Muscle of back (tissue), 11 donors: ENCODE results near the gene KRT14. TPM values are rescaled to one million over a fixed set of nuclear protein-coding genes. Genes with fewer than 3 reads are reported as not detected.
A peak's percentile ranks its signal among the peaks of the same experiment; 100 is the strongest.
"Not testable (repeated sequence)": the region's sequence is repeated elsewhere in the genome, so short reads cannot be mapped to it uniquely, and the experiment has no call there.

ENCODE experiments used
- DNase-seq, 3 donors: peaks; one replicate each; pipeline versions ENCODE4 v3.0.0 to v3.0.0-alpha.2; 2013
- polyA plus RNA-seq, 10 donors: library from polyadenylated mRNA; unstranded; fragments of 120-200 nt; gene quantifications; one replicate each; pipeline ENCODE4 v1.2.1, GENCODE V29; 2013; ENCODE audit not compliant: insufficient read length in 10 of 10

KRT14 gene
- polyA plus RNA-seq, 10 donors: 0.26 to 72.1 (median 0.46) TPM; not detected in 3

- DNase-seq: peak in 2 of 3 donors; percentile 37 to 94
Measured at GRCh38 chr17:41547921-41548843, 38.5 kb downstream of the KRT14 start.

GRCh38 chr17:41547378-41547841 is 39.3 kb downstream of the KRT14 start:
- peak in 1 of 3 donors; percentile 16 for DNase-seq

DNA sequence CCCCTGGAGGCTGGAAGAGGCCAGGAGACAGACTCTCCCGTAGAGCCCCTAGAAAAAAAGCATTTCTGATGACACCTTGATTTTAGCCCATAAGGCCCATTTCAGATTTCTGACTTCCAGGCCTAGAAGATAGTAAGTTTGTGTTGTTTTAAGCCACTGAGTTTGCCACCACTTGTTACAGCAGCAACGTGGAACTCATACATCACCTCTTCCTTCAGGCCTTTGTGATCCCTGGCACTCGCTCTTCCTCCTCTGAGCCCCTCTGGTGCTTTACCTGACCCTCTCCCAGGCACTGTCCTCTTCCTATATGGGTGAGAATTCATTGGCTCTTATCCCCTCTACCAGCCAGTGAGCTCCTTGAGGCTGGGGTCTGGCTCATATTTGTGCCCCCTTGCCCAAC is 39.9 kb downstream of the KRT14 start:
- no peak for DNase-seq

DNA sequence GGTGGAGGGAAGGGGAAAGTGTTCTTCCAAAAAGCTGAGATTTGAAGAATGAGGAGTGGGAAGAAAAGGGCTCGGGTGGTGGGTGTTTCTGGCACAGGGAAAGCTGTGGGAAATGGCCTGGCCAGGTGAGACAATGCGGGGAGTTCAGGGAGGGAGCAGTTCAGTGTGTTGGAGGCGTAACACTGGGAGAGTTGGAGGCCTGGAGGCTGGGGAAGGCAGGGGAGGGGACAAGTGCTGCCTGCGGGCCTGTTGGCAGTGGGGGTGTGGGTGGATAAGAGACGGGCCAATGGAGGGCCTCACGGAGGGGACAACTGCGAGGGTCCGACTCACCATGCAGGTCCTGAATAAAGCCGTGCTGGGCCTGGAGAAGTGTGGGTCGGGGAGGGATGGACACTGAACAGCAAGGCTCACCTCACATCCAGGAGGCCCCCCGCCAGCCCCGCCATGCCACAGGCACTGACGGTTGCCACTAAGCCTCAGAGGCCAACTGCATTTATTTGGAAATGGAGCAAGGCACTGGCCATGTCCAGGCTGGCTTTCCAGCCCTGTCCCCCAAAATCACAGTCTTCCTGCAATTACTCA is 40.8 kb downstream of the KRT14 start:
- DNase-seq: no peak

- no peak for DNase-seq
Measured at GRCh38 chr17:41544935-41545334, 41.8 kb downstream of the KRT14 start.

GRCh38 chr17:41544491-41544892 is 42.2 kb downstream of the KRT14 start:
- DNase-seq: no peak

GRCh38 chr17:41542786-41543185 is 43.9 kb downstream of the KRT14 start:
- DNase-seq: not testable (repeated sequence)

DNA sequence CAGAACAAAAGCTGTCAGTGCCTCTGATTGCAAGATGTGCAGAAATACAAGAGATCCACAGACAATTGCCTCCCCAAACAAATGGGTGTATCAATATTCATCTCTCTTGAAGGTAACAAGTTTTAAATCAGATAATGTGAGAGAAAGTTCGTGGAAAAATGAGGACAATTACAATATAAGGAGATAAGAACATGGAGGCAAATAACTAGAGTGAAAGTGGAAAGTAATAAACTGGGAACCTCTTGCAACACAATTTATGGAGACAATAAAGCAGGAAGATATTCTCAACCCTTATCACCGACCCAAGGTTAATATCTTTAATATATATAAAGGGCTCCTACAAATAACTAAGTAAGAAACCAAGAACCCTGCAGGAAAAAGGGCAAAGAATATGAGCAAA is 44.3 kb downstream of the KRT14 start:
- no peak for DNase-seq

DNA sequence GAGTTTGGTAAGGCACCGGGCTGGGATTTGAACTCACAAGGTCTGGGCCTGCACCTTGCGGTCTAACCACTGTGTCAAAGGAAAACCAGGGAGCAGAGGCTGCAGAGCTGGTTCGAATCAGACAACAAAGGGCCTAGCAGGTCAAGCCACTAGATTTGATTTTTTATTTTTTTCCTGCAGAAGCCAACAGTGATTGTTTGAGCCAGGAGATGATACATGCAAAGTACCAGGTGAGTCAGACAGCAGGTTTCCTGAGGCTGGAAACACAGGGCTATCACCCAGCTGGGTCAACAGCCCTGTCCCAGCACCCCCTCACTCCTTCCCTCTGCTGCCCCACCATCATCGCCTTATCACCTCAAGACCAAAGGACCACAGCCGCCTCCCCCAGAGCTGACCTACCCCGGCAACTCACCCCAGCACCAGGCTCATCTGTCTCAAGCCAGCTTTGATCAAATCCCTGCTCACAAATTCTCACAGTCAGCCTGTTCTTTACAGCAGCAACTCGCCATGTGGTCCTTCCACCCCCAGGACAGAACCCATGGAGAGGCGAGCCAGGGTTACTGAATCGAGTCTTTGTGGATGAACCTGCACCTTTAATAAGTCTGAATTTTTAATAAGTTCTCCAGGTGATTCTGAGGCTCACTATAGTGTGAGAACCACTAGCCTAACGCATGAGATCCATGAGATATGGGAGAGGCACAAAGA is 45.6 kb downstream of the KRT14 start:
- no peak for DNase-seq

DNA sequence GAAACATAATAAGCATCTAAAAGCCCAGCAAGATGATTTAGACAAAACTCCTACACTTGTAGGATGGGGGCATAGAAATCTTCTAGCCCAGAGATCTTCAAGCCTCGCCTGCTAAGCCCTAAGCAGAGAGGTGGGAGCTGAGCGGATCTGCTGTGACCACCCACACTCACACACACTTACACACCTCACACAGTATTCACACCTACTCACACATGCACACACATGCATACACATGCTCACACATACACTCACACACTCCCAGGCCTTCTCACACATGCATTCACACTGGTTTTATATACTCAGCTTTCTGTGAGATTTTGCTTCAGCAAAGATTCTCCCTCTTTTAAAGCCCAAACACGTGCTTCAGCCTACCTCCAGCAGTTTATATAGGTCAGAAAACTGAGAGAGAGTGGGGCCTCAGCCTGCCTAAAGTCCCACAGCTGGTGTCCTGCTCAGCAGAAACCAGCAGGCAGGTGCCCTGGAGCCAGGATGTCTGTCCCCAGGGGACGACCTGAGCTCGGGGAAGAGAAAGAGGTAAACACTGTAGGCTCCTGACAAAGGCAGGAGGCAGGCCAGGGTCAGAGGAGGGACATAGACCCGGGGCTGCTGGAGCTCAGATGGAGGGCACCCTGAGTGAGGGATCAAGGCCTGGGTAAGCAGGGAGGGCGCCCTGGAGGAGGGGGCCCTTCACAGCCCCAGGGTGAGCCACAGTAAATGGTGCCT is 46.6 kb downstream of the KRT14 start:
- DNase-seq: no peak

DNA sequence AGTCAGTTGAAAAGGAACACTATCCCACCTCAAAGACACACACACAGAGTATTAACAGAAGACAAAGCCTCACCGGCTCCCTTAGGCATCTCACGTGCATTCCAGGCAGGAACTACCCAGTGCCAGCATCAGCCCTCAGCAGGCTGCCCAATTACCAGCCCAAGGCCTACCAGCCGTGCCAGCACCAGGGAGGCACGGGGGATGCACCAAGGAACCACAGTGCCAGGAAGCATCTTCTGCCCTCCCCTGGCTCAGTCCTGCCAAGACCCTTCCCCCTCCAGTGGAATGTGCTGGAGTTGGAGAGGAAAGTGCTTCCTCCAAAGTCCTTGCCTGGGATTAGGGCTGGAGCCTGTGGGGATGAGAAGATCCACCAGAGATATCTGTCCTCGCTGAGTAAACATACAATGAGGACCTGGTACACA is 47.6 kb downstream of the KRT14 start:
- no peak for DNase-seq

GRCh38 chr17:41538565-41538991 is 48.1 kb downstream of the KRT14 start:
- peak in 1 of 3 donors; percentile 35 for DNase-seq

DNA sequence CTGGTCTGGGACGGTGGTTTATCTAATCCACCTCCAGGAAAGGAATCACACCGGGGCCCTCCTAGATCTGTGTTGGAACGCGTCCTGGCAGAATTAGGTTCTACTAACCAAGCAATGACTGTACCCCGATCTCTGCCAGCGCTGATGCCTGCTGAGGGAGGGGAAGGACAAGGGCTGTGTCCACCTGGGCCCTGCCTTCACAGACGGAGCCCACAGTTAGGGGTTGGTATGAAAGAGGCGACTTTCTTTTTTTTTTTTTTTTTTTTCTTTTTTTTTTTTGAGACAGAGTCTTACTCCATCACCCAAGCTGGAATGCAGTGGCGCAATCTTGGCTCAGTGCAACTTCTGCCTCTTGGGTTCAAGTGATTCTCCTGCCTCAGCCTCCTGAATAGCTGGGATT is 48.7 kb downstream of the KRT14 start:
- DNase-seq: no peak

- DNase-seq: no peak
Measured at GRCh38 chr17:41537614-41537954, 49.1 kb downstream of the KRT14 start.

DNA sequence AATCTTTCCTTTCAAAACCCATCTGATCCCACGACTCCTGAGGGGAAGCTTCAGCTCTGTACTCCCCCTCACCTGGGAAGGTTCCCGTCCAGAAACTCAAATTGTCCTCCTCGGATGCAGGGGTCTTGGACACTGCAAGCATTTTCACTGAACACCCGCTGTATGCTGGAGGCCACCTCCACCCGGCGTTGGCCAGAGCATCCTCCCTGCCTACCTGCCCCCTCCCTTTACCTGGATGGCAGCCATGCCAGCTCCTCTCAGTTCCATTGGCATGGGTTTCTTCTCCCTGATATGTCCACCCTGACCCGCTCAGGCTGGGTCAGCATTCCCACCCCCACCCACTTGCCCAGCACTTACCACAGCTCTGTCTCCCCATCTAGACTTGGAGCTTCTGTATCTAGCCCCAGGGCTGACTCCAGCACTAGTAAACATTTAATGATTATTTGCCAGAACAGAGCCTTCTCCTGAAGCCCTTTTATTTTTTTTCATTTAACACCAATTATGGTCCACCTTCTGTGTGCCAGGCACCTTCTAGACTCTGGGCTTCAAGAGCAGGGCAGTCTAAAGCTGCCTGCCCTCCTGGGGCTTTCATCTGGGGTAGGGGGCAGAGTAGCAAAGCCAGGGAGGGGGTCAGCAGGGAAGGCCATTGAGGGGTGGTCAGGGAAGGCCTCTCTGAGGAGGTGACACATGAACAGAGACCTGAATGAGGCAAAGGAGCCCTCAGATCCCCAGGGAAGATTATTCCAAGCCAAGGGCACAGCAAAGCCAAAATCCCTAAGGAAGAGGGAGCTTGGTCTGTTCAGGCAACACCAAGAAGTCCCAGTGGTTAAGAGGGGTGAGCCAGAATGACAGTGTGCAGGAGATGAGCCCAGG is 49.7 kb downstream of the KRT14 start:
- DNase-seq: no peak

DNA sequence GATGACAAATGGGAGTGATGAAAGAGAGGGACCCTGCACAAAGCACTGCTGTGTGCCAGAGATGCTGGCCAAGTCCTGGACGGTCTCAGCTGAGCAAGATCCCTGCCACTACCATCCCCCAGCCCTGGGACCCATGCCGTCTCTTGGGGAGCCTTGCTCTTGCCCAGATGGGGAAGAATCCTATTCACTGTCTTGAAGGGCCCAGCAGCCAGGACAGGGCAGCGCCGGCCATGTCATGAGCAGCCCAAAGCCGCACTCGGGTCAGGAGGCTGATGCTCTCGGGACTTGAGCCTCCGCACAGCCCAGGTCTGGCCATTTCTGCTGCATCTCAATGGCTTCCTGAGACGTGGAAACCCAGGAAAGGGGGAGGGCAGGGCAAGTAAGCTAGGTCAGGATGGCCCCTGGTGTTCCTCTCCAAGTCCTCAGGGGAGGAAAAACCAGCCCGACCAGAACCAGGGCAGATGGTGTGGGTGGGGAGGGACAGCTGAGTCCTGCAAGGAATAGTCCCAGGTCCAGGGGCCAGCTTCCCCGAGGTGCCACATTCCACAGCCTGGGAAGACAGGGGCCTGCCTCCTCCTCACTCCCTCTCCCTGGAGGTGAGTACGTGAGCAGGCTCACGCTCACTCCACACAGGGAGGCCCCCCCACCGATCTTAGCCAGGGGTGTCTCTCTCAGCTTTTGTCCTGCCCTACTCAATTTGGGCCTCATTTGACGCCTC is 50.8 kb downstream of the KRT14 start:
- DNase-seq: no peak

DNA sequence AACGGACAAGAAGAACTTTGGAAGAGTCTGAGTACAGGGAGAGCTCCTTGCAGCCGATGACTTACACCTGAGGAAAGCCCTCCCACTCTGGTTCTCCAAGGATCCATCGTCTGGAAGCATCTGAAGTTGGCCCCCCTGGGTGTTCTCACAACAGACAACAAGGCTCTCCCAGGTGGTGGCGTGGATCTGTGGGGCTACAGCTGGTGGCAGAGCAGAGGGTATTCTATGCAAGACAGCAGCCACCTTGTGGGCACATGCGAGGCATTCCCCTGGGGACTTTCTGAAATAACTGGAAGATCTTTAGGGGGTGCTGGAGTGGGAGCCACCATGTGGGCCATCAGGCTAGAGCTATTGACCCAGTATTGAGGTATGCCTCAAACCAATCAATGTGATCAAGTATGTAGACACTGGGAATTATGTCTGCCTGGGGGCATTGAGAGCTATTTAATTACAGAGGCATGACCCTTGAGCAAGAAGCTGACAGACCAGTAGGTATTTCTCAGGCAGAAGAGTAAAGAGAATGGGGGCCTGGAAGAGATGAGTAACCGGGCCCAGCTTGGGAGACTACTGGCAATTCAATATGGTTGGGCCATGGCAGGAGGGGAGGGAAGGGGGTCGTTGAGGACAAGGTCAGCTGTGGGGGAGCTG is 51.7 kb downstream of the KRT14 start:
- no peak for DNase-seq

GRCh38 chr17:41533613-41534012 is 53.1 kb downstream of the KRT14 start:
- DNase-seq: no peak

DNA sequence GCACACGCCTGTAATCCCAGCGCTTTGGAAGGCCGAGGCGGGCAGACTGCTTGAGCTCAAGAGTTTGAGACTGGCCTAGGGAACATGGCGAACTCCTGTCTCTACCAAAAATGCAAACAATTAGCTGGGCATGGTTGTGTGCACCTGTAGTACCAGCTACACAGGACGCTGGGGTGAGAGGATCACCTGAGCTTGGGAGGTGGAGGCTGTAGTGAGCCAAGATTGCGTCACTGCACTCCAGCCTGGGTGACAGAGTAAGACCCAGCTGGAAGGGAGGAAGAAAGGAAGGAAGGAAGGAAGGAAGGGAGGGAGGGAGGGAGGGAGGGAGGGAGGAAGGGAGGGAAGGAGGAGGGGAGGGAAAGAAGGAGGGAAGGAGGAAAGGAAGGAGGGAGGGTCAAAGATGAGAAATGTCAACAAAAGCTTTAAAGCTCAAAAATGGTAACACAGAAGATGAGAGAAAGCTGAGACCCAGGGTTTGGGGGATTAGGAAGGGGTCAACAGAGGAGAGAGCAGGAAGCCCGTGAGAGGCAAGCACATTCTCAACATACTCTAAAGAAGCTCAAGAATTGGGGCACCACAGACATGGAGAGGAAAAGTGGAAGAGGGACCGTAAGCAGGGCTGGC is 53.6 kb downstream of the KRT14 start:
- no peak for DNase-seq
